H54 (cell line): ENCODE measurements around the gene PPARA.

Source experiments
- DNase-seq: peaks from one replicate; pipeline ENCODE4 v3.0.0; 2011; ENCODE audit warnings: low spot score, mixed read lengths; ENCODE audit not compliant: insufficient read length
- FAIRE-seq: peaks from 3 replicates; lab custom pipeline; 2011; peaks lifted over from hg19 to GRCh38; lab: Jason Lieb, UNC
- POLR2A ChIP-seq: IDR thresholded peaks from 2 replicates; pipeline ENCODE4 v1.6.1; 2011; ENCODE audit warnings: low read depth, mild to moderate bottlenecking, low read length

The PPARA gene

DNA sequence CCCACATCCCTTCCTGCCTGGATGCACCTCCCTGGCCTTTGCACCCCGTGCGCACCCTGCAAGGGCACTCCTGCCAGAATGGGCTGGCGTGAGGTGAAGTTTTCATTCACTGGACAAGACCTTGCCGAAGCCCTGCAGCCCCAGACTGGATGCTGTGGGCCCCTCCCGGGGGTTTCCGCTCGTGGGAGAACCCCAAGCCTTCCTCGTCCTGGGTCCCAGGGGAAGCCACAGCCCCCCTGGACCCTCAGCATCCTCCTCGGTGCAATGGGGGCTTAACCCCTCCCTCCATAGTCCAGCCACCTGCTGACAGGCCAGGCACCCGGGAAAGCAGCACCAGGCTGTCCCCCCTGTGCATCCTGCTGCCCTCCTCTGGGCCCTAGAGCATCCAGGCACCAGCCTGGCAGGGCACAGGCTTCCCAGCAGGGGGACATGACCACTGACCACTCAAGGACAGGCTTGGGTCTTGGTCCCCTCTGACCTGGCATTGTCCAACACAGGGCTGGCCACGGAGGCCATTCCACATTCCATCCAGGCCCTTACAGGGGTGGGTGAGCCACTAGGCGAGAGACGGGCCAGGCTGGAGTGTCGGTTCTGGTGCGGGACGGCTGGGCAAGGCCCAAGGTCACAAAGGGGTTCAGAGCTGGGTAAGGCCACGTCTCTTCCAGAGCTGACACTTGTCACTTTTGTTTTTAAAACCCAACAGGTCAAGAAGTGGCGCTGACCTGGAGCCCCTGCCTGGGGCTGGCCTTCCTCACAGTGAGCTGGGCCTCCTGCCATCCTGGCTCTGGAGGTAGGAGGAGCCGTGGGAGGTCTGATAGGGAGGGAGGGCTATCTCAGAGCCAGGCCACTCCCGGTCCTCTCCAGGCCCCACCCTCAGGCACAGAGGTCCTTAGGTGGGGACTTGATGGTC is 41.5 kb upstream of the PPARA start:
- FAIRE-seq (no peak), DNase-seq (no peak)
- TF ChIP-seq POLR2A, result no peak

DNA sequence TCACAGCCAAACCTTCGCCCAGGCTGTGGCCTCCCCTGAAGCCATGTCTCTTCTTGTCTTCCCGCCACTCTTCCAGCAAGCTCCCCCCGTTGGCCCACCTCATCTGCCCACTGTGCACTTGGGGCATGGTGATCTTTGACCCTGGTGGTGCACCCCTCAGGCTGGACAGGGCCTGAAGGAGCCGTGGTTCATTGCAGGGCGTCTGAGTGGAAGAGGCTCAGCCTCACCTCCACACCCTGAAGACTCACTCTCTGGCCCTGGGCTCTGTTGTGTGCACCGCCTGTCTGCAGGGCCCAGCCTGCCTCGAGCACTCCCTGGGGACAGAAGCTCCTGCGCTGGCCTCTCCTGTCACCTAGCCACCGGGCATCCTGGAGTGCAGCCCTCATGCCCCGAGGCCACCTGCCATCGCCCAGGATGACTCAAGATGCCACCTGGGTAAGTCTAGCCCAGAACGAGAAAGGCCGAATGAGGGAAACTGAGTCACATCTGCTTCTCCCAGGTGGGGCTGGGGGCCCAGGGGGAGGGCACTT is 40.8 kb upstream of the PPARA start:
- FAIRE-seq, result no peak

DNA sequence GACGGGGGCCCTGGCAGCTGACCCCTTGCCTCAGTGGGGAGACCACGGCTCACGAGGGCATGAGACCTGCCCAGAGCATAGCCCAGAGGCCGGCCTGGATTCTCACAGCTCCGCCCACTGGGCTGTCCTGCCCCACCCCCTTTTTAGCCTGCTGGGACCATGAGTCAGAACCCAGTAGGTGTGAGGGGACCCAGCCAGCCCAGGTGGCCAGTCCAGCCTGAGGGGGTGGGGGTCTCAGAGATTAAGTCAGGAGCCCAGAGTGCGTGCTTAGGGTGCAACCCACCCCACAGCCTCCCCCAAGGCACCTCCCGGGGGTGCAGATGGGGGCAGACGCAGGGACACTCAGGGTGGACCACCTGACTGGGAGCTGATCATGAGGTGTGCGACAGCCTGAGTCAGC is 40.1 kb upstream of the PPARA start:
- no peak for TF ChIP-seq POLR2A
- DNase-seq, result no peak
- no peak for FAIRE-seq

More for the DNA sequence above, 40.8 kb upstream of the PPARA start:
- DNase-seq, result no peak
- no peak for TF ChIP-seq POLR2A

DNA sequence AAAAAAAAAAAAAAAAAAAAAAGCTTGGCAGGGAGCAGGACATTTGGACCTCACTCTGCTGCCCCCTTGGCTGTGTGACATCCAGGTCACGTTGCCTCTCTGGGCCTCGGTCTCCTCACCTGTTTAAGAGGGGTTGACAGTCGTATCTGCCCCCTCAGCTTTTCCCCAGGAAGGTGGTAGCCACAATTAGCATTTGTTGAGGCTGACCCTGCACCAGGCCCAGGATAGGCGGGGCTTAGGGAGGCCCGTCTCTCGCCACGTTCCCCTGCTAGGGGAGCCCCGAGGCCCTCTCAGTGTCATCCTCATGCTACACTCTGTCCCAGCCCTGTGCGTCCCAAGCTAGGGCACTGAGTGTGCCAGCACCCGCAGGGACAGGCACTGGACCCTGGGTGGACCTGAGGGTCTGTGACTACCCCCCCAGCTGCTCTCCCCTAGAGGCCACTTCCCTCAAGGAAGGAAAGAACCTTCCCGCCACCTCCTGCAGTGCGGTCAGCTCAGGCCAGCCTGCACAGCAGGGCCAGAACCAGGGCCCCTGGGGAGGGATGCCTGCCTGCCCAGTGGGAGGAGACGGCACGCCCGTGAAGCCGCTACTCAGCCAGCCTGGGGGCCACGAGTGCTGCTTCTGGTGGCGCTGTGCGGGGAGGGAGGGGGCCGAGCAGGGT is 38.5 kb upstream of the PPARA start:
- no peak for FAIRE-seq
- DNase-seq, result no peak
- TF ChIP-seq POLR2A, result no peak

DNA sequence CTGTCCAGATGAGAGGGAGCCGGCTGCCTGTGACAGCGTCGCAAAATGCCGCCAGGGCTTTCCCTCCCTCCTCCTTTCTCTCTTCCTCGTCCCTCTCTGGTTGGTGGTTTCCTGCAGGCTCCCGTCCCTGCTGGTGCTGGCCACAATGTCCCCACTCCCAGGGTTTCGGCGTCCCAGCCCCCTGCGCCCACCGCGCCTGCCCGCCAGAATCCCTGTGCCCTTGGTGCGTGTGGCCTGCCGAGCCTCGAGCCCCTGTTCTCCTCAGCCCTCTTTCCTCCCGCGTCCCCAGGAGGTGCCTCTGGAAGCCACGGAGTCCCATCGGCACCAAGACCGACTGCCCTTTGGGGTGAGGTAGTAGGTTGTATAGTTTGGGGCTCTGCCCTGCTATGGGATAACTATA is 37.9 kb upstream of the PPARA start:
- DNase-seq (no peak), FAIRE-seq (no peak)
- TF ChIP-seq POLR2A, result no peak

DNA sequence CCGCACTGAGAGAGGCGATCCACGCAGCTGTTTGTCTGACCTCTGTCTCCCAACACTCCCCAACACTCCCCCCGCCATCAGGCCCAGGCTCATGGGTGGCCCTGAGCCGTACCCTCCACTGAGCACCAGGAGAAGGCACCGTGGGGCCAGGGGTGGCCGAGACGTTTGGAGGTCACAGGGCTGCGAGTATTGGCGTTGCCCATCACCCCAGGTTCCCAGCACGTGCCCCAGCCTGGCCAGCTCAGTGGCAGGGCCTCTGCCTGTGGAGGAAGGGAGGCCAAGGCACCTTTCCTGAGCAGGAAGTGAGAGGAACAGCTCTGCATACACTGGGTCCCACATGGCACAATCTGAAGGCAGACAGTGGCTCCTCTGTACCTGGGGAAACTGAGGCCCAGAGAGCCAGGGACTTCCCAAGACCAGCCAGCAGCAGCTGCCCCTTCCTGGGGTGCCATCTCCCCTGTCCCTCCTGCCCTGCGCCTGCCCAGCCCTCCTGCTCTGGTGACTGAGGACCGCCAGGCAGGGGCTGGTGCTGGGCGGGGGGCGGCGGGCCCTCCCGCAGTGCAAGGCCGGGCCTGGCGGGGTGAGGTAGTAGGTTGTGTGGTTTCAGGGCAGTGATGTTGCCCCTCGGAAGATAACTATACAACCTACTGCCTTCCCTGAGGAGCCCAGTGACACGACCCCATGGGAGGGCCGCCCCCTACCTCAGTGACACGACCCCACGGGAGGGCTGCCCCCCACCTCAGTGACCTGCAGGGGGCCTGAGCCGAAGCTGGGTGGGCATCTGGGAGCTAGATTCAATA is 37.0 kb upstream of the PPARA start:
- FAIRE-seq (no peak), DNase-seq (no peak)
- no peak for TF ChIP-seq POLR2A

DNA sequence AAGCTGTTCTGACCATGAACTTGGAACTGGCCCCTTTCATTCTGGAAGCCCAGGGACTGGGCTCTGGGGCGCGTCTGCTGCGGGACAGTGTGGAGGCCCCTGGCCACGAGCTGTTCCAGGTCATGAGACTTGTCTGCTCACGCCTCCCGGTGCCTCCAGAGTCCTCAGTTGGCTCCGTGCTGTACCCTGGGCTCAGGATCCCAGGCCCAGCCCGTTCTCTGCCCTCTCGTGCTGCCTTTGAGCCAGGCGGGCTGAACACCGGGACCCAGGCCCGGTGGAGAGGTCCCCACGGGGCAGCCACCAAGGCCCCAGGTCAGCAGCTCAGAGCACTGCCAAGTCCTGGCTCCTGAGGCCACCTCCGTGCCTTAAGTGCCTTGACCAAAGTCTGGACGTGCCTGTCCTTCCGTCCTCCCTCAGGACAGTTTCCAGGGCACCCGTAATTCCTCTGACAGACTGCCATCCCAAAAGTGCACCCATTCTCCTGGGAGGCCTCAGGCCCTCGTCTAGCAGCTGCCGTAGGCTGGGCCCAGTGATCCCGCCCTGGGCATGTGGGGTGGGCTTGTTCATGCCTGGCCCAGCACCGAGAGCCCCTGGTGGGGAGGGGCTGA is 36.3 kb upstream of the PPARA start:
- no peak for FAIRE-seq
- DNase-seq, result no peak
- no peak for TF ChIP-seq POLR2A

DNA sequence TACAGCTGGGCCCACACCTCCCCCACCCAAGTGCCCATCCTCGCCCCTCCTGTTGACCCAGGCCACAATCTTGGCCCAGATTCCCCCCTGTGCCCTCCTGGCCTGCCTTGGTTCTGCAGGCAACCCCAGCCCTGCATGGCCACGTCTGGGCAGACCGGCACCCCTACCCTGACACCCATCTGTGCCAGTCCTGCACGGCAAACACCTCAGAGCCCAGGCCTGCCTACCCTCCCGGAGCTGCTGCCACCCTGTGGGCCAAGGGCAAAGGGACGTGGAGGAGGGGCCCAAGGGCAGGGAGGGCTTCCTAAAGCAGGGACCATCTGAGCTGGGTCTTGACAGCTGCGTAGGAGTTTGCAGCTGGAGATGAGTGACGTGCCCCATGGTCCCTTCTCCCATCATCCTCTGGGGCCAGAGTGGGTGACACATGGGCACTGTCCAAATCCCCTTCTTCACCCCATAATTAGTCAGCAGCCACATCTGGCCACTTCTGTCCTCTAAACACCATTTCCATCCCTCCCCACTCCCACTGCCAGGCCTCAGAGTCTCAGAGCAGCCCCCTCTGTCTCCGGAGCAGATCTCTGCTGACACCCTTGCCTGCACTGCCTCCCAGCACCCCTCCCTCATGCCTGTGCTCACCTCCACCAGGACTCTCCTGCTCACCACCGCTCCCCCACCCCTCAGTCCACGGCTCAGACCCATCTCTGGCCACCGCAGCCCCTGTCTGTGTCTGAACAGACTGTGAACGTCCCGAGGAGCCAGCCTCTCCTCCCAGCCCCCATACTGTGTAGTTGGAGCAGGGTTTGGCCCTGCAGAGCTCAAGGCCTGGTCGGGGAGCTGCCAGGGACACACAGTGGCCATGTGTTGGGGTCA is 35.6 kb upstream of the PPARA start:
- FAIRE-seq (no peak), DNase-seq (no peak)
- no peak for TF ChIP-seq POLR2A

DNA sequence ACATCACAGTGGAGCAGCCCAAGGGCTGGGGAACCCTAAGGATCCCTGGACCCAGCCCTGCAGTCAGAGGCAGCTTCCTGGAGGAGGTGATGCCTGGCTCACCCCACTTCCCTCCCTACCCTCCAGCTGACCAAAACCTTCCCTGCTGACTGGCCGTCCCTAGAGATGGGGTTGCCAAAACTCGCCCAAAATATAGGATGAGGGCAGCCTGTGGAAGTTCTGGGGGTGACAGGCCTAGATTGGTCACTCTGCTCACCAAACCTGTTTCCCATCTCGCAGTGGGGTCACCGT is 35.0 kb upstream of the PPARA start:
- DNase-seq, result no peak
- no peak for TF ChIP-seq POLR2A
- FAIRE-seq, result no peak

DNA sequence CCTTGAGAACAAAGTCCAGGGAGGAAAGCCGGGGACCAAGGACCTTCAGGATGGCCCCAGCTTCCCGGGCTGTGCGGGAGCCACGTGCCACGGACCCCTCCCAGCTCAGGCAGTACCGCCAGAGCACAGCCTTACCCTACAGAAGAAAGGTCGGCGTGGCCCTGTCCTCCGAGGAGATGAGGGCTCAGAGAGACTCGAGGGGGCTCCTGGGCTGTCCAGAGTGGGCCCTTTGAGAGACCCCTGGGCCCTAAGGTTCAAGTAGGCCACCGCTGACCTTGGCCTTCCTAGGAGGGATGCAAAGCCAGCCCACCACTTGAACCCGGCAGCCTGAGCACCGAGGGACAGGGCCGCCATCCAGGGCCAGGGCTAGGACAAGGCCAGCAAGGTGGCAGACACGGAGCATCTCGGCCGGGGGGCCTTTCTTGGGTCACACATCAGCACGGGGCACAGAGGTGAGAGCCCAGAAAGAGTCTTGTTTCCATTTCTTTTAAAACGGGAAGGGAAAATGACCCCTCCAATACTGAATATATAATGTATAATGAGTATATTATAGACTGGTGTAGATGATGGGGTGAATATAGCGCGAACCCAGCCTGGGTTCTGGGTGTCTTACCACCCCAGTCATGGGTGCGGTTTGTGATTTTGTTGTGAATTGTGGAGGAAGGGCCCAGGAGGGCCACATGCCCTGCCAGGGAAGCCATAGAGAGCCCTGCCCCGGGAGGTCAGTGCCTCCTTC is 34.4 kb upstream of the PPARA start:
- TF ChIP-seq POLR2A, result no peak
- no peak for DNase-seq
- no peak for FAIRE-seq

DNA sequence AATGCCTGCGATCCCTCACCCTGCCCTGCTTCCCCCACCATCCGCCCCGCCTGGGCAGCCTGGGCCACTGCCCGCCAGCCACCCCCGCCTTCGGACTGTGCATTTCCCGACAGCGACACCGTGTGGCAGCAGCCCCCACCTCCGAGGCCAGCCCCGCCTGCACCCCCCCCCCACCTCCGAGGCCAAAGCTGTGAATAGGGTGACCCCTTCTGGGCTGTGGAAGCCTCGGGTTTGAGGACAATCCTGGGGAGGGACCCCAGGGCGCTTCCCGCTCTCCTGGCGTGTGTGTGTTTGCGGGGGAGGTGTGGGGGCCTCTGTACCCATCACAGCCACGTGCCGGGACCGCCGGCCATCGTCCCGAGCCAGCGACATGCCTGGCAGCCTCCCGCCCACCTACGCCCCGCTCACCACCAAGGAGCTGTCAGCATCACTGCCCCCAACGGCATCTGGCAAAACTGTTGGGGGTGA is 33.8 kb upstream of the PPARA start:
- TF ChIP-seq POLR2A, result no peak
- FAIRE-seq (no peak), DNase-seq (peak; percentile 79)
